HepG2 (cell line): Measurements from ENCODE around the gene ASXL1. TPM values are rescaled to one million over a fixed set of nuclear protein-coding genes. Genes with fewer than 3 reads are reported as not detected.
A peak's percentile ranks its signal among the peaks of the same experiment; 100 is the strongest.

Experiments used
- BCL3 ChIP-seq: sonication (generic); formaldehyde crosslinking; IDR thresholded peaks from 2 replicates; pipeline ENCODE4 v1.5.1; 2020; ENCODE audit warnings: mild to moderate bottlenecking, missing genetic modification reagents, moderate library complexity
- CSRNP2 ChIP-seq: sonication (generic); formaldehyde crosslinking; conservative IDR thresholded peaks from 2 replicates; pipeline ENCODE4 v1.8.0; 2022; ENCODE audit warnings: low read depth, missing genetic modification reagents
- FOXK2 ChIP-seq: fragments of 450-650 bp; IDR thresholded peaks from 2 replicates; pipeline ENCODE4 v1.6.1; 2016
- IRF9 ChIP-seq: sonication (generic); formaldehyde crosslinking; IDR thresholded peaks from 2 replicates; pipeline ENCODE4 v1.8.0; 2022; ENCODE audit warnings: missing genetic modification reagents, mild to moderate bottlenecking, borderline replicate concordance
- IRX3 ChIP-seq: sonication (generic); formaldehyde crosslinking; IDR thresholded peaks from 2 replicates; pipeline ENCODE4 v1.8.1; 2023; ENCODE audit warnings: mild to moderate bottlenecking, low read depth, missing genetic modification reagents, borderline replicate concordance
- LBX2 ChIP-seq: sonication (generic); formaldehyde crosslinking; IDR thresholded peaks from 2 replicates; pipeline ENCODE4 v1.5.0; 2020; ENCODE audit warnings: missing genetic modification reagents, mild to moderate bottlenecking, borderline replicate concordance
- MBD4 ChIP-seq: IDR thresholded peaks from 2 replicates; pipeline ENCODE4 v1.6.1; 2012; ENCODE audit warnings: low read length, inconsistent platforms, borderline replicate concordance
- RERE ChIP-seq: IDR thresholded peaks from 2 replicates; pipeline ENCODE4 v1.6.1; 2016; ENCODE audit warnings: low read depth, missing genetic modification reagents, missing compliant biosample characterization
- SIN3B ChIP-seq: fragments of 150-350 bp; IDR thresholded peaks from 2 replicates; pipeline ENCODE4 v1.6.1; 2014; ENCODE audit warnings: low read length
- TAF1 ChIP-seq: sonication (generic); formaldehyde crosslinking; IDR thresholded peaks from 2 replicates; pipeline ENCODE4 v1.4.0; 2020; ENCODE audit warnings: missing genetic modification reagents
- ZBTB14 ChIP-seq: sonication (generic); formaldehyde crosslinking; IDR thresholded peaks from 2 replicates; pipeline ENCODE4 v1.4.0; 2020; ENCODE audit warnings: missing genetic modification reagents
- ZBTB33 ChIP-seq: sonication (generic); formaldehyde crosslinking; IDR thresholded peaks from 2 replicates; pipeline ENCODE4 v1.4.0; 2020; ENCODE audit warnings: missing genetic modification reagents
- ZC3H13 ChIP-seq: sonication (generic); formaldehyde crosslinking; IDR thresholded peaks from 2 replicates; pipeline ENCODE4 v1.8.1; 2023; ENCODE audit warnings: mild to moderate bottlenecking, missing genetic modification reagents, moderate library complexity
- ZEB1 ChIP-seq: IDR thresholded peaks from 2 replicates; pipeline ENCODE4 v1.6.1; 2012; ENCODE audit warnings: mild to moderate bottlenecking, low read depth, inconsistent platforms; ENCODE audit not compliant: insufficient replicate concordance
- ZFP36L2 ChIP-seq: sonication (generic); formaldehyde crosslinking; IDR thresholded peaks from 2 replicates; pipeline ENCODE4 v1.4.0; 2020; ENCODE audit warnings: missing genetic modification reagents
- polyA plus RNA-seq, 8 experiments: library from polyadenylated mRNA; depleted of rRNA in 3 of 8; stranded (reverse) in 7 of 8; unstranded in 1 of 8; fragments of >200 nt; fragmentation: Illumina TruSeq in 4 of 8; extraction: Trizol in 4 of 8; gene quantifications; 2 replicates each; pipeline versions ENCODE4 v1.2.1 to v1.2.3, GENCODE V29; 2011 to 2016; ENCODE audit warnings: low read depth in 4 of 8, missing spikeins in 1 of 8, mixed read lengths in 1 of 8; ENCODE audit not compliant: insufficient read depth in 1 of 8
- total RNA-seq, 5 experiments: library from RNA; depleted of rRNA; stranded (reverse); fragments of >200 nt; fragmentation: Illumina TruSeq; extraction: Trizol; gene quantifications; 2 replicates each; pipeline ENCODE4 v1.2.3, GENCODE V29; 2016; ENCODE audit warnings: low read depth in 1 of 5

ASXL1 gene
- total and polyA plus RNA-seq, 2 of the 13 experiments (the other 11 are each of a cell fraction or from before 2014, with no cell fraction given) = 62.1 to 74.8 TPM

- TF ChIP-seq ZBTB33 (CRISPR knock-in tag) = peak; percentile 83; the same call in 1 of the 2 replicates
- no peak for TF ChIP-seq CSRNP2
- TF ChIP-seq ZFP36L2 = no peak
- no peak for TF ChIP-seq BCL3
- peak; percentile 66; the same call in 1 of the 2 replicates for TF ChIP-seq LBX2 (CRISPR knock-in tag)
- TF ChIP-seq FOXK2 = no peak
- TF ChIP-seq ZBTB14 (CRISPR knock-in tag) = no peak
- TF ChIP-seq SIN3B = no peak
- 0 out of 2 replicates have a peak, but pooled peaks have one; percentile 29 for TF ChIP-seq TAF1 (CRISPR knock-in tag)
- no peak for TF ChIP-seq ZEB1
- no peak for TF ChIP-seq RERE
- no peak for TF ChIP-seq IRF9
- 0 out of 2 replicates have a peak, but pooled peaks have one; percentile 28 for TF ChIP-seq IRX3 (CRISPR knock-in tag)
- TF ChIP-seq MBD4 = no peak
- TF ChIP-seq ZC3H13 (CRISPR knock-in tag) = no peak
Measured at GRCh38 chr20:32462900-32463641, 104.9 kb downstream of the ASXL1 start (continued).
